Astrocyte (in vitro differentiated cells and primary cell): ENCODE results near the gene HOOK1.

Source experiments
- CTCF ChIP-seq: IDR thresholded peaks from 2 replicates; pipeline ENCODE4 v1.5.1; 2011; ENCODE audit warnings: low read depth, mild to moderate bottlenecking, inconsistent platforms, low read length, moderate library complexity; ENCODE audit not compliant: insufficient read depth
- EZH2 ChIP-seq: IDR thresholded peaks from 2 replicates; pipeline ENCODE4 v1.6.1; 2012; ENCODE audit warnings: mild to moderate bottlenecking, low read length, inconsistent platforms; ENCODE audit not compliant: insufficient read depth

- TF ChIP-seq CTCF (no peak), EZH2 (no peak)
Measured at GRCh38 chr1:59771361-59771760, 43.4 kb upstream of the HOOK1 start.
